ENCODE data around the gene SEMA3G. TPM values are rescaled to one million over a fixed set of nuclear protein-coding genes. Genes with fewer than 3 reads are reported as not detected.

SEMA3G gene
- total RNA-seq, 4 donors from 2014 or later = 4.4 to 91.2 (median 16.7) TPM

- Histone ChIP-seq H3K4me3 (no peak overlapping the region), H3K27ac (no peak overlapping the region), H3K9me3 (no peaks in the 10 kb centered on the region), H3K27me3 (no peaks in the 10 kb centered on the region), H3K36me3 (no peaks in the 10 kb centered on the region), H3K4me1 (no peaks in the 10 kb centered on the region)
- no peak for TF ChIP-seq POLR2A (IDR thresholded peaks at IDR 0.05)
- TF ChIP-seq CTCF (IDR thresholded peaks at IDR 0.05) = no peak
- DNase-seq = no peak
- intact Hi-C loops (cut with DNase I; ENCODE audit: low total_unique reads) = no loop called here
Observed at GRCh38 chr3:52435246-52436101, 9.4 kb downstream of the SEMA3G start.

DNA sequence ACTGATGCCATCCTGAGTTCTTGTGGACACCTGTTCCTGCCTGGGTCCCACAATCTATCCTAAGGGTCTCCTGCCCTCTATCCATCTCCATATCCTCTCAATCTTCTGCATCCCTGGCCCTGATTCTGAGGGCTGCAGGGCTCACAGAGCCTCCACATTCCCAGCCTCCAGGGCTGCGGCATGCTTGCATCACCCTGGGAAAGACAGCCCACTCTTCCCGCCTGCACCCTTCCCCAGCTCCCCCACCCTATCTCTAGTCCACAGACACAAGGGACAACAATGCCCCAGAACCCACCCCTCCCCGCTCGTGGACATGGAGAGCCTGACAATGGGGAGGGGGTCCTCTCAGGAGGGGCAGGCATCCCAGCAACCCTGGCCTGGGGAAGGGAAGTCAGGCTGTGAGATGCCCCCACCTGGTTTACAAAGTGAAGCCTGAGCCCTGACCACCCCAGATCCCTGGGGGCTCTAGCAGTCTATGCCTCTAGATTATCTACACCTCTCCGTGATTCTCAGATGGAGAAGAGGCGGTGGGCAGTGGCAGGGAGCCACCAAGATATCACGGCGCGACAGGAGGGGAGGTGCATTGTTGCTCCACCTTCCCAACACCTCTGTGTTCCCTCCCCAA lies 10.3 kb downstream of the SEMA3G start:
- TF ChIP-seq POLR2A (IDR thresholded peaks at IDR 0.05) (no peak), CTCF (IDR thresholded peaks at IDR 0.05) (no peak)
- Histone ChIP-seq H3K4me3 (no peak overlapping the region), H3K36me3 (no peaks in the 10 kb centered on the region), H3K27ac (peak overlapping the region in 1 of 2 donors; percentile 46), H3K4me1 (no peaks in the 10 kb centered on the region), H3K9me3 (no peaks in the 10 kb centered on the region), H3K27me3 (no peaks in the 10 kb centered on the region)
- DNase-seq = no peak
- intact Hi-C loops (cut with DNase I; ENCODE audit: low total_unique reads) = no loop called here

DNA sequence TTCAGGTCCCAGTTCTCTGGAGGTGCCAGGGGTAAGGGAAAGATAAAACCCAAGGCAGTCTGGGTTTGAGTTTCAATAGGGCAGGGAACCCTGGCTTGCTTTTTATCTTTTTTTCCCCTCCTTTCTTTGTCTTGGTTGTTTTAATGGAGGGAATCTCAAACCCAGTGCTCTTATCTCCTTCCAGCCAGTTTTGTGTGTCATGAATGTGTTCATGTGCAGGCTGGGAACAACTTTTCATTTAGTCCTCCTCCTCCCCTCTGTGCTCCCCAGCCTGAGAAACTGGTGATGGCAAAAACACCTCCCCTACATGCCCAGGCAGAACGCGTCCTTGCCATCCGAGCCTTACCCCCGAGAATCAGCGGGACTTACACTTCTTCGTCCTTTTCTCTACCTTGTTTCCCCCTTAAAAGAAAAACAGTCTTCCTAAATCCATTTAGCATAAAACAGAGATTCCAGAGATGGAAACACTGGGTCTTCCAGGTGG lies 10.9 kb downstream of the SEMA3G start:
- intact Hi-C loops (cut with DNase I; ENCODE audit: low total_unique reads) = no loop called here
- peak overlapping the region; percentile 34 to 46 for H3K27ac ChIP-seq
- peak in 1 of 2 donors; percentile 3 for DNase-seq
- H3K27me3 ChIP-seq = no peaks in the 10 kb centered on the region
- no peaks in the 10 kb centered on the region for H3K9me3 ChIP-seq
- H3K4me3 ChIP-seq = no peak overlapping the region
- H3K4me1 ChIP-seq = no peaks in the 10 kb centered on the region
- TF ChIP-seq POLR2A (IDR thresholded peaks at IDR 0.05) (no peak), CTCF (IDR thresholded peaks at IDR 0.05) (no peak)
- no peaks in the 10 kb centered on the region for H3K36me3 ChIP-seq

- H3K4me3 ChIP-seq = no peak overlapping the region
- intact Hi-C loops (cut with DNase I; ENCODE audit: low total_unique reads) = no loop called here
- peak overlapping the region; percentile 34 to 46 for H3K27ac ChIP-seq
- H3K9me3 ChIP-seq = no peaks in the 10 kb centered on the region
- H3K4me1 ChIP-seq = no peaks in the 10 kb centered on the region
- H3K27me3 ChIP-seq = no peaks in the 10 kb centered on the region
- peak; percentile 8 to 13 for DNase-seq
- H3K36me3 ChIP-seq = no peaks in the 10 kb centered on the region
- TF ChIP-seq CTCF (IDR thresholded peaks at IDR 0.05) = no peak
- TF ChIP-seq POLR2A (IDR thresholded peaks at IDR 0.05) = no peak
Observed at GRCh38 chr3:52433328-52433995, 11.4 kb downstream of the SEMA3G start.

Data from uterus (tissue), 4 donors.